Stimulated activated CD8-positive, alpha-beta memory T cell treated with anti-CD3 and anti-CD28 coated beads, Interleukin-12 subunit alpha, Interleukin-12 subunit beta, amount 100 ng/mL, for 4 hours (primary cell): ENCODE data around the gene ADIG.
A peak's percentile ranks its signal among the peaks of the same experiment; 100 is the strongest.

Experiments
- DNase-seq: peaks from one replicate; pipeline ENCODE4 v3.0.0-alpha.2; 2020; ENCODE audit warnings: low read depth

Gene ADIG

DNA sequence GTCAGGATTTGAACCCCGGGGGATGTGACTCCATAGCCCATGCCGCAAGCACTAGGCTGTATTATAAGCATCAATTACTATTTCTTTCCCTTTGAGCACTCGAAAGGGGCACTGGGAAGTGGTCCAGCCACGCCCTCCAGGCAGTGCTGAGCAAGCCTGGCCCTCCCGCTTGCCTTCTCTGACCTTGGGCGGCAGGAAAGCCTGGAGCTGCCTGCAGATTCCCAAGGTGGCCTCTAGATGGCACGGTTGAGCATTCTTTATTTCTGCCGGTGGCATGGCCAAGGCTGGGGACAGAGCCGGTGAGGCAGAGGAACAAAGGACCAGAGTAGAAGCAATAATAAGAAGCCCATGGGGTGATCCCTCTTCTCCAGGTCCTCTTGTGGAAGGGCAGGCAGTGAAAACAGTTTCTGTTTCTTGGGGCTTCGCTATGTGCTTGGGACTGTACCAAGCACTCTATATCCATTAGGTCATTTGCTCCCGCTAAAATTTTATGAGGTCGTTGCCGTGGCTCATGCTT lies 52.6 kb downstream of the ADIG start:
- peak; percentile 8 for DNase-seq

- no peak for DNase-seq
Observed at GRCh38 chr20:38635721-38636288, 54.8 kb downstream of the ADIG start.
